ENCODE results near the gene CPNE8. TPM values are rescaled to one million over a fixed set of nuclear protein-coding genes. Genes with fewer than 3 reads are reported as not detected.

Gene CPNE8
- total RNA-seq, 2 donors from 2014 or later = 3.5 to 5.3 TPM

DNA sequence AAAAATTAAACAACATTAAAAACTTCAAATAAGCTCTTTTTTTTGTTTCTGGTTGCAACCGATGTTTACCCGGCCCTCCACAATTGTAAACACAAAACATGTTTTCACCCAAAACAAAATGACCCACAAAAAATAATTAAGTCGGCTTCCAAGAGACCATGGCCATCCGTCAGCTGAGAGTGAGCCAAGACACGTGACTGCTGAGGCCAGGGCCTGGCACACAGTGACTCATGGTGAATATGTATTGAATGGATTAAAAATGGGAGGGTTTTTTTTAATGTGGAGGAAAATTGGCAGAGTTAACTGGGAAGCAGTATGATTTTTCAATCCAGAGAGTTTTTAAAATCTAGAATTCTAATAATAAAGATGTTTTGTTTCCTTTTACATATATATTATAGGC, 13.8 kb upstream of the CPNE8 start:
- H3K4me1 ChIP-seq (replicated peaks) = no peaks in the 10 kb centered on the region
- H3K27me3 ChIP-seq (replicated peaks; ENCODE audit: insufficient read depth) = no peaks in the 10 kb centered on the region
- DNase-seq (ENCODE audit: low spot score) = no peak
- no peaks in the 10 kb centered on the region for H3K36me3 ChIP-seq
- no peak for TF ChIP-seq POLR2AphosphoS5 (IDR thresholded peaks at IDR 0.05)
- TF ChIP-seq POLR2A (IDR thresholded peaks at IDR 0.05) = no peak
- TF ChIP-seq, protein P1, sequence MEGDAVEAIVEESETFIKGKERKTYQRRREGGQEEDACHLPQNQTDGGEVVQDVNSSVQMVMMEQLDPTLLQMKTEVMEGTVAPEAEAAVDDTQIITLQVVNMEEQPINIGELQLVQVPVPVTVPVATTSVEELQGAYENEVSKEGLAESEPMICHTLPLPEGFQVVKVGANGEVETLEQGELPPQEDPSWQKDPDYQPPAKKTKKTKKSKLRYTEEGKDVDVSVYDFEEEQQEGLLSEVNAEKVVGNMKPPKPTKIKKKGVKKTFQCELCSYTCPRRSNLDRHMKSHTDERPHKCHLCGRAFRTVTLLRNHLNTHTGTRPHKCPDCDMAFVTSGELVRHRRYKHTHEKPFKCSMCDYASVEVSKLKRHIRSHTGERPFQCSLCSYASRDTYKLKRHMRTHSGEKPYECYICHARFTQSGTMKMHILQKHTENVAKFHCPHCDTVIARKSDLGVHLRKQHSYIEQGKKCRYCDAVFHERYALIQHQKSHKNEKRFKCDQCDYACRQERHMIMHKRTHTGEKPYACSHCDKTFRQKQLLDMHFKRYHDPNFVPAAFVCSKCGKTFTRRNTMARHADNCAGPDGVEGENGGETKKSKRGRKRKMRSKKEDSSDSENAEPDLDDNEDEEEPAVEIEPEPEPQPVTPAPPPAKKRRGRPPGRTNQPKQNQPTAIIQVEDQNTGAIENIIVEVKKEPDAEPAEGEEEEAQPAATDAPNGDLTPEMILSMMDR (IDR thresholded peaks at IDR 0.05) = no peak
- intact Hi-C loops (cut with DNase I) = no loop called here
- H3K4me3 ChIP-seq = no peak overlapping the region
- 84% methylated on average over 5 of the region's 5 CpGs for WGBS
- no peaks in the 10 kb centered on the region for H3K9me3 ChIP-seq
- H3K27ac ChIP-seq = no peak overlapping the region

DNA sequence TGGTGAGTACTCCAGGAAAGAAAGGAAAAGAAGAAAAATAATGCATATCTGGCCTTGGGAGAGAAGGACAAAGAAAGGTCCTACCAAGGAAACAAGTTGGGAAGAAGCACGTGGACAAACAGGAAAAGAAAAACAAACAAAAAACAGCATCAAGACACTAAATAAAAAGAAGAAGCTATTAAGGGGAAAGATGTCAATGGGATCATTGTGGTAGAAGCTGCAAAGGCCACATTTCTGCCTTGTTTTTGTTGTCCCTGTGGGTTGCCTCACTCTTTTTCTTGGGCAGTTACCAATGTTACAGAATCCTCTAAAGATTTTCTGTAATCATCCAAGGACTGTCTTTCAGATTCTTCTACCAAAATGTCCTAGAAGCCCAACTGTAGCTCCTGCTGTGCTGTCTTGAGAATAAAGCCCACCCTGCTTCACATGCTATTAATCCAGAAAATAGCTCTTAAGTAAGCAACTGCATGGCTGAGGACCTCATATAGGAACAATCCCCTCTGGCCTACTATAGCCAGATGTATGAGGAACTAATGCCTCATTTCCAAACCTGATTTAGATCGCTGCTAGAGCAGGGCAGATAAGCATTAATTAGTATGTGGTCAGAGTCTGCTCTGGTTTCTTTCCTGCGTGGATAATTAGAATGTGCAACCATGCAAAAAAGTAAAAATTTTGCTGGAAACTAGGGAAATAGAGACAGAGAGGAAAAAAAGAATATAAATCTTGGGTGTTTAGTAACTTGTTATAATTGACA, 10.2 kb upstream of the CPNE8 start:
- intact Hi-C loops (cut with DNase I) = no loop called here
- no peak overlapping the region for H3K4me3 ChIP-seq
- H3K9me3 ChIP-seq = no peaks in the 10 kb centered on the region
- no peak overlapping the region for H3K27ac ChIP-seq
- 81% methylated on average over 3 of the region's 3 CpGs for WGBS
- no peak for DNase-seq (ENCODE audit: low spot score)
- no peak for TF ChIP-seq POLR2A (IDR thresholded peaks at IDR 0.05)
- no peak for TF ChIP-seq POLR2AphosphoS5 (IDR thresholded peaks at IDR 0.05)
- TF ChIP-seq, protein P1 (IDR thresholded peaks at IDR 0.05) = no peak
- H3K4me1 ChIP-seq (replicated peaks) = no peaks in the 10 kb centered on the region
- H3K27me3 ChIP-seq (replicated peaks; ENCODE audit: insufficient read depth) = no peaks in the 10 kb centered on the region
- H3K36me3 ChIP-seq = no peaks in the 10 kb centered on the region

DNA sequence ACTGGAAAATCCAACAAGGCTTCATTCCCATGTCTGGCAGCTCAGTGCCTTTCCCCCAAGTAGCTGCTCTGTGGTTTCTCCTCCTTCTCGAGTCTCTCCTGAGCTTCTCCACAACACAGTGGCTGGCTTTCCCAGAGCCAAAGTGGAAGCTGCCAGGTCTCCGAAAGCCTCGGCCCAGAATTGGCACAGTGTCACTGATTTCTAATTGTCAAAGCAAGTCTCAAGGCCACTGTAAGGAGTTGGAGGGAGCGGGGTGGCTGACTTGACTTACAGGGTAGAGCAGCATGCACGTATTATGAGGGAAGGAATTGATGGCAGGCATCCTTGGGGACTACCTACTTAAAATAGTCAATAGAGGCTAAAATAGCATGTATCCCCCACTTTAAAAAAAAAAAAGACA, 6.7 kb upstream of the CPNE8 start:
- Histone ChIP-seq H3K4me1 (replicated peaks) (no peaks in the 10 kb centered on the region), H3K27ac (no peak overlapping the region), H3K9me3 (no peaks in the 10 kb centered on the region), H3K4me3 (no peak overlapping the region), H3K36me3 (no peaks in the 10 kb centered on the region), H3K27me3 (replicated peaks; ENCODE audit: insufficient read depth) (no peaks in the 10 kb centered on the region)
- no peak for DNase-seq (ENCODE audit: low spot score)
- WGBS = 85% methylated on average over 5 of the region's 5 CpGs
- intact Hi-C loops (cut with DNase I) = no loop called here
- TF ChIP-seq, protein P1 (IDR thresholded peaks at IDR 0.05) = no peak
- no peak for TF ChIP-seq POLR2A (IDR thresholded peaks at IDR 0.05)
- no peak for TF ChIP-seq POLR2AphosphoS5 (IDR thresholded peaks at IDR 0.05)

DNA sequence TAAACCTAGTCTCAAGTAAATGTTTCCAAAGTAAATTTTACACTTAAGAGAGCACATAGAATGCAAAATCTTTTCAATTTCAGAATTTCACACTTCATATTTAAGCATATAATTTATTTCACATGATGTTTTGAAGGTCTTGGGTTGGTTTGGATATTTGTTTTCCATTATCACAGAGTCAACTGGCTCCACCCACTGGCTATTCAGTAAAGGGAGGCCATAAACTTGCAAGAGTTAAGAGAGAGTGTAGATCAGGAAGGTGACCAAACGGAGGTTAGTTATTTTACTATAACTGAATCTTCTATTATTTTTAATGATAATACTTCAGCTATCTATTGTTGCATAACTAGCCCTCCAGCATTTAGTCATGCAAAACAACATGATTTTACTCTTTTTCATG, 6.2 kb upstream of the CPNE8 start:
- WGBS = 39% methylated on average over 1 of the region's 1 CpG
- TF ChIP-seq POLR2AphosphoS5 (IDR thresholded peaks at IDR 0.05) (no peak), POLR2A (IDR thresholded peaks at IDR 0.05) (no peak)
- TF ChIP-seq, protein P1 (IDR thresholded peaks at IDR 0.05) = no peak
- no peak for DNase-seq (ENCODE audit: low spot score)
- Histone ChIP-seq H3K4me1 (replicated peaks) (no peaks in the 10 kb centered on the region), H3K9me3 (no peaks in the 10 kb centered on the region), H3K27ac (no peak overlapping the region), H3K36me3 (no peaks in the 10 kb centered on the region), H3K4me3 (no peak overlapping the region), H3K27me3 (replicated peaks; ENCODE audit: insufficient read depth) (no peaks in the 10 kb centered on the region)
- intact Hi-C loops (cut with DNase I) = no loop called here

Data from prostate gland (tissue), 2 donors.